GM12801 (cell line): ENCODE data around the gene PDE10A.

ENCODE experiments used
- CTCF ChIP-seq: IDR thresholded peaks from one replicate; pipeline ENCODE4 v1.5.1; 2011; ENCODE audit warnings: control low read depth; ENCODE audit not compliant: insufficient read length; ENCODE audit errors: extremely low read depth

The PDE10A gene

DNA sequence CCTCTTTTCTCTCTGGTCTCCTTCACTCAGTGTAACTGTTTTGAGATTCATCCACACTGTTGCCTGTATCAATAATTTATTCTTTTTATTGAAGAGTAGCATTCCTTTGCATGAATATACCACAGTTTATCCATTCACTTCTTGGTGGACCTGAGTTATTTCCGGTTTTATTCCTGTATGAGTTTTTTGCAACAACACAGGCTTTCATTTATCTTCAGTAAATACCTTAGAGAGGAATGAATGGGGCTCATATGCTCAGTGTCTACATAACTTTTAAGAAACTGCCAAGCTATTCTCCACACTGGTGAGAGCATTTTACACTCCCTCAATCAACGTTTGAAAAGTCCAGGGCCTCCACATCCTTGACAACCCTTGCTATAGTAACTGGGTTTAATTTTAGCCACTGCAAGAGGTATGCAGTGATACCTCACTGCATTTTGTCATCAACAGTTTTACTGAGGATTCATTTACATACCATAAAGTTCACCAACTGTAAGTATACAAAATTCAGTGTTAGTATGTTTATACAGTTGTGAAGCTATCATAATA lies 154.6 kb downstream of the PDE10A start:
- TF ChIP-seq CTCF: no peak

GRCh38 chr6:165506657-165507056 lies 156.4 kb downstream of the PDE10A start:
- TF ChIP-seq CTCF: no peak

DNA sequence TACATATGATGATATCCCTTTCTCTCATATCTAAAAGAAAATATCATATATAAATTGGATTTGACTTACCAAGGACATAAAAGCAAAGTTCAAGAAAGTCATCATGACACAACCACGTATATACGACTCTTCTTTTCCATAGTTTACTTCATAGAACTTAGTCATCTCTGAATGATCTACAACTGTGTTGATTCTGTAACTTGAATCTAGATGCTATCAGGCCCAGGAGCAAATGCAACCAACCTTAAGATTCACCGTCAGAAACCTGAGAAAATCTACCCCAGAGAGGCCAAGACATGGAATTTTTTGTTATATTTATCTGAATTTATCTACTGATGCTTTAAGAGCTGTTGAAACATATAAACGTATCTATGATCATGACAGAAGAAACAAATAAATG lies 165.6 kb downstream of the PDE10A start:
- TF ChIP-seq CTCF: no peak

GRCh38 chr6:165488624-165489295 lies 174.3 kb downstream of the PDE10A start:
- TF ChIP-seq CTCF: no peak

- no peak for TF ChIP-seq CTCF
Measured at GRCh38 chr6:165487950-165488349, 175.1 kb downstream of the PDE10A start.

DNA sequence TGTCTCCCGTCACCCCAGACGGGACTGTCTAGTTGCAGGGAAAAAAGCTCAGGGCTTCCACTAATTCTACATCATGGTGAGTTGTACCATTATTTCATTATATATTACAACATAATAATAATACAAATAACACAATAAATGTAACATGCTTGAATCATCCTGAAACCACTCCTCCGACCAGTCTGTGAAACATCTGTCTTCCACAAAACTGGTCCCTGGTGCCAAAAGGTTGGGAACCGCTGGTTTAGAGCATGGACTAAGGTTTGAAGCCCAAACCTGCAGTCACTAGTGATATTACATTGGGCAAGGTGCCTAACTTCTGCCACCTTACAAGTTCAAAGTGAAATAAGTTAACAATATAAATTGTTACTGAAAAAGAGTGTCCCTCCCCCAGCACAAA lies 175.7 kb downstream of the PDE10A start:
- TF ChIP-seq CTCF: no peak

DNA sequence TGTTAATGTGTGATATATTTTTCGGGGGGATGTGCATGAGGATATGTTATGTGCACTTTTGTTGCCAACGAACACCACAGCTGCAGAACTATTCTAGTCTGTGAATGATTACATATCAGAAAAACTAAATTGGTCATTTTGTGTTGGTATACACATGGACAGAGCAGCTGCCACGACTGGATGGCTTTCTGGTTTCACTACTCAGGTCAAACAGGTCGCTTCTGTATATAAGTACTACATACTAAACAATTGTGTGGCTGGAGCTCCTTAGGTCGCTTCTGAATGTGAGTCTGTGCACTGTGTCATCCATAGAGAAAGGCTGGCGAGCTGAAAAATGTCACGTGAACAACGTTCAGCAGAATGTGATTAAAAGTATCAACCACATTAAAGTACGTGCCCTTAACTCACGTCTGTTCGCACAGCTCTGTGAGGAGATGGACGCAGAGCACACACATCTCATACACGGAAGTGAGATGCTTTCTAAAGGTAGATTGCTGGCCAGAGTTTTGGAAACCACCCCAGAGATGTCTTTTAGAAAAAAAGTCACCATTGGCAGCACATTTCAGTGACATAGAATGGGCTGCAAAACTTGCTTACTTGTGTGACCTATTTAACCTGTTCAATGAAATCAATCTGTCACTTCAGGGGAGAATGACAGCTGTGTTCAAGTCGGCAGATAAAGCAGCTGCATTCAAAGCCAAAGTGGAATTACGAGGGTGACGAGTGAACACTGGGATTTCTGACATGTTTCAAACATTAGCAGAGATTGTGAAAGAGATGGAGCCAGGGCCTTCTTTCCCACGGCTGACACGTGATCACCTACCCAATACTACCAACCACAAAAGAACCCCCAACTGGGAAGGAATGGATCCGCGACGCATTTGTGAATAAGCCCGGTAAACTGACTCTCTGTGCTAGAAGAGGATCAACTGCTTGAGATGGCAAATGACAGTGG lies 176.6 kb downstream of the PDE10A start:
- no peak for TF ChIP-seq CTCF
